Neural cell (in vitro differentiated cells): ENCODE data around the gene APC.

Experiments
- CTCF ChIP-seq: fragments of 450-650 bp; IDR thresholded peaks from 2 replicates; pipeline ENCODE4 v1.5.1; 2014; ENCODE audit warnings: antibody characterized with exemption, mild to moderate bottlenecking, moderate library complexity; ENCODE audit not compliant: poor library complexity, severe bottlenecking
- POLR2AphosphoS5 ChIP-seq: IDR thresholded peaks from 2 replicates; pipeline ENCODE4 v1.6.1; 2012
- RAD21 ChIP-seq: fragments of 450-650 bp; conservative IDR thresholded peaks from 2 replicates; pipeline ENCODE4 v1.6.1; 2014; ENCODE audit warnings: antibody characterized with exemption, mild to moderate bottlenecking, moderate library complexity
- TAF1 ChIP-seq: IDR thresholded peaks from 2 replicates; pipeline ENCODE4 v1.6.1; 2012; ENCODE audit warnings: low read depth

- TF ChIP-seq CTCF (no peak), TAF1 (no peak), POLR2AphosphoS5 (no peak), RAD21 (no peak)
Measured at GRCh38 chr5:112892776-112893175, 155.1 kb downstream of the APC start.
